ENCODE measurements around the gene MYRFL.
"Not testable (repeated sequence)": the region's sequence is repeated elsewhere in the genome, so short reads cannot be mapped to it uniquely, and the experiment has no call there.

MYRFL gene

DNA sequence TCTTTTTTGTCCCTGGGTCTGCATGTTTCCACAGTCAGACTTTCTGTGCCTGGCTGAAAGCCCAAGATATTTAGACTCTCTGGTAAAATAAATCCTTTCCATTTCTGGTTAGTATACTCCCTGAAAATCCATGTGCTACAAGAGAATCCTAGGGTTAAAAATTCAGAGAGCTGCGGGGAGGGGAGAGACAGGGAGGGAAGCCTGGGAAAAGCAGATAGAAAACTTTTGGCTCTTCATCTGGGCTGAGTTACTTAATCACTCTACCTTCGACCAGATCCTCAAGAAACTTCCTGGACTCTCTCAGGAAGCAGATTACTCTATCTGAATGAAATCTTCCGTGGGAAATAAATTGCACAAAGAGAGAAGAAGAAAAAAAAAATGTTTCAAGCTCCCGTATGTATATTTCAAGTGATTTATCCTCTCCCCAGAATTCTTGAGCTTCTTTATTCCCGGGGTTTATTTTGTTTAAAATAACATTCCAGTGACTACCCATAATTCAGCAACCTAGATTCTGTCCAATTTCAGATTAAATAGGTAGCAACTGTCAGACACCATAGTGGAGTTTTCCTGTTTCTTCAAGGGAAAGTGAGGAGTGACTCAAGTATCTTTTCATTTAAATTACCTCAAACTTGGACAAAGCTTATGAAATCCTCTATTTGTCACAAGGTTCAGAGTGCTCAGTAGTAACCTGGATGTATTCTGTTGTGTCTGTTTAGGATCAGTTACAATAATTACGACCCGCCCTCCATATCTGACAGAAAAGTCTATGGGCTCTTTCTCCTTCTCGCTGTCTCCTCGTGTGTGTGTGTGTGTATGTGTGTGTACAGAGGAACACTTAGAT is 163.7 kb downstream of the MYRFL start:
- DNase-seq (ENCODE audit: low read depth) = no peak

DNA sequence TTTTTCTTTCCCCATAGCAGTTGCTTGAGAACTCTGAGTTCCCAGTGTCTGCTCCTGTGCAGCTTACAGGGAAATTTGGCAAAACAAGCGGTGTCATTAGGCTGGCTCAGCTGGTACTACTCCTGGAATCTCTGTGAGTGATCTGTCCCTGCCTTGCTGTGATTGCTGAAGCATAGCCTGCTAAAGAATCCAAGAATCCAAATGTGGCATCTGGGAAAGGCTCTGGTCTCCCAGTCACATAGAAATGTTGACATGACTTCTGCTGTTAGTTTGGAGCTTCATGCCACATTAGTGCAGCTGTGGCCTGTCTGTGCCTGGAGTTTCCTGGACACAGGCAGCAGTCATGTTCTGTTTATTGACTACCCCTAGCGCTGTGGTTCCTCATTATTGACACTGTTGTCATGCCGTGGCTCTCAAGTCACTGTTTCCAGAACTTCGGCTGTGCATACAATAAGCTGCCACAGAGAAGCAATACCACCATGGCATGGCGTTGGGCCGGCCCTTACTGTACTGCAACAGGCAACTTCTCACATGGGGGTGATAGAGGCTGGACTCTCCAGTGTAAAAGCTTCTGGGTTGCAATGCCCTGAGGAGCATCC is 166.8 kb downstream of the MYRFL start:
- no peak for DNase-seq (ENCODE audit: low read depth)

- DNase-seq (ENCODE audit: low read depth) = no peak
Observed at GRCh38 chr12:69993433-69993832, 168.4 kb downstream of the MYRFL start.

- DNase-seq (ENCODE audit: low read depth) = not testable (repeated sequence)
Observed at GRCh38 chr12:69994086-69994485, 169.1 kb downstream of the MYRFL start.

GRCh38 chr12:69994724-69995173 is 169.7 kb downstream of the MYRFL start:
- no peak for DNase-seq (ENCODE audit: low read depth)

GRCh38 chr12:69996241-69996640 is 171.2 kb downstream of the MYRFL start:
- no peak for DNase-seq (ENCODE audit: low read depth)

- no peak for DNase-seq (ENCODE audit: low read depth)
Observed at GRCh38 chr12:69996722-69997121, 171.7 kb downstream of the MYRFL start.

GRCh38 chr12:69998011-69998410 is 173.0 kb downstream of the MYRFL start:
- DNase-seq (ENCODE audit: low read depth) = no peak

GRCh38 chr12:69998922-69999321 is 173.9 kb downstream of the MYRFL start:
- no peak for DNase-seq (ENCODE audit: low read depth)

DNA sequence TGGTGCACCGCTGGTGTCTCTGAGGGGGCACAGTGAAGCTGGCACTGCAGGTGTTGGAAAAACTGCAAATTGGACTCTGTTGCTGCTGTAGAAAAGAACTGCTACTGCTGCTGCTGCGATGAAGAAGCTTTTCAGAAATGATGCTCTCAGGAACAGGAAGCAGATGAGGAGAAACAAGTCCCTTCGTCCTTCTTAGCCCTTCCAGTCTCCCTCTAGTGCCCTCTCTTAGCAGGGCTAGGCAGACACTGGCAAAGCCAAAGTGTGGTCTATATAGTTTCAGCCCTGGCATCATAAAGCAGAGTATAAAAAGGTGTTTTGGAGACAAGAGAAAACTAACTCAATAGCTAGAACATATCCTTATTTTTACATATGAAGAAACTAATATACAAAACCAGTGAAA is 174.5 kb downstream of the MYRFL start:
- no peak for DNase-seq (ENCODE audit: low read depth)

- no peak for DNase-seq (ENCODE audit: low read depth)
Observed at GRCh38 chr12:70002097-70002911, 177.3 kb downstream of the MYRFL start.

DNA sequence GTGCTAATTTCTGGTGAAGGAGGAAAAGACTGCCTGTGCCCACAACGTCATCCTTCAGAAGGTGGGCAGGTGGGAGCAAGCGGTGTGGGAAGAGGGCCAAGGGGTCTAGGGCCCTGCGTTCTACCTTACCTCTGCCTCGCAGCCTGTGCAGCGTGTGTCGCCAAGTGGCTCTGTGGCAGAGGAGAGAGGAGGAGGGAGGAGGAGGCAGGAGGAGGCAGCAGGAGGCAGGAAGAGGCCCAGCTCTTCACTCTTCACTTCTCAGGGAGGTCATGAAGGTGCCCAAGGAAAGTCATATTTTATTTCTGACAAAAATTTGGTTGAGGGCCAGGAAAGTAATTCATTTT is 177.9 kb downstream of the MYRFL start:
- DNase-seq (ENCODE audit: low read depth) = no peak

DNA sequence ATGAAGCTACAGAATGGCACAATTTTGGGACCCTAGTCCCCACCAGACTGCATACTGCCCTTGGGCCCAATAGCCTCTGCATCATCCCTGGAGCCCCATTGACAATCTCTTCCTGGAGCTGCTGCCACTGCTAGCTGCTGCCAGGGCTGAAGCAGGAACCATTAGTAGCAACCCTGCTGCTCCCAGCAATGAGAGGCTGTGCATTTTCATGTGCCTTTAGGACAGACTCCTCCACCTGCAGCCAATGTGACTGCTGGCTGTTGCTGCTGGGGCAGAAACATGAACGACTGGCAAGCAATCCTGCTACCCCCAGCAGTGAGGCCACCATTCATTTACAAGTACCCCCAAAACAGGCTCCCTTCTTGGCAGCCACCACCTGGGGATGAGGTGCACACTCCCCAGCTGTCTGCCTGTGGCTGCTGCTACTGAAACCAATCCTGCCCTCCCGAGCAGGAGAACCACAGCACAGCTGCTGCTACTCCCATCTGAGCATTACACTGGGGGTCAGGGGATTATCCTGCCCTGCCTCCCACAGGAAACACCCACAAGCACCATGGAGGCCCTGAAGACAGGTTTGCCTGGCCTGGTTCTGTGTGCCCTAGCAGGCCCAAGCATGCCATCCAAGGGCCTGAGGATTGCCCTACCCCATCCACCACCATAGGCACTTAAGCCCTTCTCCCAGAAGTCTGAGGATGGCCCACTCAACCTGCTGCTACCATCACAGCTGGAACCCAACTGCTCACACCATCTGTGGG is 181.0 kb downstream of the MYRFL start:
- DNase-seq (ENCODE audit: low read depth) = no peak

GRCh38 chr12:70006619-70006973 is 181.6 kb downstream of the MYRFL start:
- no peak for DNase-seq (ENCODE audit: low read depth)

DNA sequence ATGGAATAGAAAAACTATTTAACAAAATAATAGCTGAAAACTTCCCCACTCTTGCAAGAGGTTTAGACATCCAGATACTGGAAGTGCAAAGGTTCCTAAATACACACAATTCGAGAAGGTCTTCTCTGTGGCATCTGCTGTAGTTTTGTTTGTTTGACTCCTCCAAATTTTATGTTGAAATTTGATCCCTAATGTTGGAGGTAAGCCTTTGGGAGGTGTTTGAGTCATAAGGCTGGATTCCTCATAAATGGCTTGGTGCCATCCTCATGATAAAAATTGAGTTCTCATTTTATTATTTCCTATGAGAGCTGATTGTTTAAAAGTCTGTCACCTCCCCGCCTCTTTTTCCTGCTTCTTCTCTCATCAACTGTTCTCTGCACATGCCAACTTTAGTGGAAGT is 182.7 kb downstream of the MYRFL start:
- DNase-seq (ENCODE audit: low read depth) = no peak

All from activated T-cell treated with anti-CD3 and anti-CD28 coated beads for 24 hours (primary cell).